ENCODE data around the gene TSGA10.
A peak's percentile ranks its signal among the peaks of the same experiment; 100 is the strongest.
"Not testable (repeated sequence)": the region's sequence is repeated elsewhere in the genome, so short reads cannot be mapped to it uniquely, and the experiment has no call there.

Gene TSGA10

GRCh38 chr2:99153921-99154604 is 679 bp downstream of the TSGA10 start:
- no peak for DNase-seq

GRCh38 chr2:99152199-99152895 is 2.4 kb downstream of the TSGA10 start:
- DNase-seq, result no peak

- no peak for DNase-seq
Observed at GRCh38 chr2:99150706-99151105, 4.0 kb downstream of the TSGA10 start.

- peak; percentile 96 for DNase-seq
Observed at GRCh38 chr2:99141110-99142108, 13.3 kb downstream of the TSGA10 start, which contains the start of gene C2orf15. Gene C2orf15 (plus strand): TSS chr2:99141707. CDS start chr2:99150559, 8,852 bp downstream.

- no peak for DNase-seq
Observed at GRCh38 chr2:99140860-99141109, 14.0 kb downstream of the TSGA10 start.

GRCh38 chr2:99140056-99140859 is 14.5 kb downstream of the TSGA10 start:
- no peak for DNase-seq

- DNase-seq, result no peak
Observed at GRCh38 chr2:99139003-99139402, 15.7 kb downstream of the TSGA10 start.

GRCh38 chr2:99135044-99135556 is 19.6 kb downstream of the TSGA10 start:
- DNase-seq, result not testable (repeated sequence)

- no peak for DNase-seq
Observed at GRCh38 chr2:99127981-99128380, 26.8 kb downstream of the TSGA10 start.

GRCh38 chr2:99112617-99113016 is 42.1 kb downstream of the TSGA10 start:
- DNase-seq, result no peak

- no peak for DNase-seq
Observed at GRCh38 chr2:99111945-99112344, 42.8 kb downstream of the TSGA10 start.

GRCh38 chr2:99111236-99111635 is 43.5 kb downstream of the TSGA10 start:
- no peak for DNase-seq

- DNase-seq, result no peak
Observed at GRCh38 chr2:99106913-99107312, 47.8 kb downstream of the TSGA10 start.

- DNase-seq, result no peak
Observed at GRCh38 chr2:99104006-99104405, 50.7 kb downstream of the TSGA10 start.

GRCh38 chr2:99101697-99102096 is 53.0 kb downstream of the TSGA10 start:
- DNase-seq, result no peak

GRCh38 chr2:99096728-99097127 is 58.0 kb downstream of the TSGA10 start:
- DNase-seq, result no peak

- no peak for DNase-seq
Observed at GRCh38 chr2:99088017-99088416, 66.7 kb downstream of the TSGA10 start.

GRCh38 chr2:99086385-99086784 is 68.4 kb downstream of the TSGA10 start:
- no peak for DNase-seq

- DNase-seq, result peak; percentile 11
Observed at GRCh38 chr2:99085421-99085820, 69.3 kb downstream of the TSGA10 start.

GRCh38 chr2:99084256-99084655 is 70.5 kb downstream of the TSGA10 start:
- no peak for DNase-seq

- no peak for DNase-seq
Observed at GRCh38 chr2:99081891-99082290, 72.9 kb downstream of the TSGA10 start.

- DNase-seq, result no peak
Observed at GRCh38 chr2:99079226-99079625, 75.5 kb downstream of the TSGA10 start.
